GM18520 (cell line): ENCODE measurements around the gene EFR3B.
"Not testable (repeated sequence)": the region's sequence is repeated elsewhere in the genome, so short reads cannot be mapped to it uniquely, and the experiment has no call there.

ENCODE experiments used
- ATAC-seq: cut with Tn5 transposase; IDR thresholded peaks from one replicate; pipeline ENCODE4 v1.9.1; 2021; ENCODE audit not compliant: unreplicated experiment

Gene EFR3B

DNA sequence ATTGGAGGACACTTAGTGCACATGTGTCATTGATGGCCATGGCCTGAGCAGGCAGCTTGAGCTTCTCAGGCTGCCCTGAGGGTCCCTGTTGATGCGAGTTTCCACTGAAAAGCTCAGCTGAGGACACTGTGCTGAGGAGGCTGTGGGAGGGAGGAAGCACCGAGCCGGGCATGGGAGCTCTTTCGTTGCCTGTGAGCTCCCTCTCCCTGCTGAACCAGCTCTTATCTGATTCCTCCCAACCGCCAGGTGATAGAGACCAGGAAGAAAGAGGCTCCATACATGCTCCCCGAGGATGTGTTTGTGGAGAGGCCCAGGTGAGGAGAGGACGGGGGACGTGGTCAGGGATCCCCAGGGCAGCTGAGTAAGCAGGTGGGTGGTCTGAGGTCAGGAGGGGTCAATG is 99.2 kb downstream of the EFR3B start:
- no peak for ATAC-seq

DNA sequence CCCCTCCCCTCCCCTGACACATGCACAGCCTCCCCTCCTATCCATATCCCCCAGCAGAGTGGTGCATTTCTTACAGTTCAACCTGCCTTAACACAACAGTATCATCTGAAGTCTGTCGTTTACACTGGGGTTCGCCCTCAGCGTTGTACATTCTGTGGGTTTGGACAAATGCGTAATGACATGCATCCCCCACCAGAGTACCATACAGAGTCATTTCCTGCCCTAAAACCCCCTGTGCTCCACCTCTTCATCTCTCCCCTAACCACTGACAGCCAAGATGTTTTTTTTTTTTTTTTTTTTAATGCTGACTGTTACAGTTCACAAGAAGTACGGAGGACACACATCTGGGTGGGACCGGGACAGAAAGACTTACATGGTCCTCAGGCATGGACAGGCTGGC is 103.9 kb downstream of the EFR3B start:
- no peak for ATAC-seq

DNA sequence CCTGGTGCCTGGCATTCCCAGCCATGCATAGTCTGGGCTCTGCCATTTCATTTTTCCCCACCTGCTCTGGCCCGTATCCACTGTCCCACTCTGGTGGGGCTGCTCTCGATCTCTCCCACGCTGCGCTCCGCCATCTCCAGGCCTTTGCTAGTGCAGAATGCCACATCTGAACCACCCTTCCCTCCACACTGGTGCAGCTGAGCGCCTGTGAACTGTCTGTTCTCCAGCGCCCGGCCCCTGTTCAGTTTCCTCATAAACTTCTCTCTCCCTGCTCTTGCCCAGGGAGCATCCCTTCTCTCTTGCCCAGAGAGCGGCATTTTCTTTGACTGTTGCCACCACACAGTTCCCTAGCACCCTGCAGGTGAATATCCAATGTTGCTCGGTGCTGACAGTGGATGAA is 105.0 kb downstream of the EFR3B start:
- ATAC-seq, result no peak

DNA sequence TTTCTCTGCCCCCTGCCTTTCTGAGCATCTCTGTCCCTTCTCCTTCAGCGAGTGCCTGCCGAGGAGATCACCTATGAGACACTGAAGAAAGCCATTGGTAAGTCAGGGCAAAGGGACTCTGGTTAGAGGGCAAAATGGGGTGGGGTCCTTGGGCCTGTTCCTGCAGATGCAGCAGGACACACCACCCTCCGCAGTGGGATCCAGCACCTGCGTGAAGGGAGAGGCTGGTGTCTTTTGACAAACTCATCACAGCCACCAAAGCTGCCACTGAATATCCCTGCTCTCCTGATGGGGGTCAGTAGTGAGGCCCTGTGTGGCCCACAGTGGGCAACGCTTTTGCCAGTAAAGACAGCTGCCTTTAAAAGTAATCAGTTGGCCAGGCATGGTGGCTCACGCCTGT is 107.8 kb downstream of the EFR3B start:
- ATAC-seq, result no peak

DNA sequence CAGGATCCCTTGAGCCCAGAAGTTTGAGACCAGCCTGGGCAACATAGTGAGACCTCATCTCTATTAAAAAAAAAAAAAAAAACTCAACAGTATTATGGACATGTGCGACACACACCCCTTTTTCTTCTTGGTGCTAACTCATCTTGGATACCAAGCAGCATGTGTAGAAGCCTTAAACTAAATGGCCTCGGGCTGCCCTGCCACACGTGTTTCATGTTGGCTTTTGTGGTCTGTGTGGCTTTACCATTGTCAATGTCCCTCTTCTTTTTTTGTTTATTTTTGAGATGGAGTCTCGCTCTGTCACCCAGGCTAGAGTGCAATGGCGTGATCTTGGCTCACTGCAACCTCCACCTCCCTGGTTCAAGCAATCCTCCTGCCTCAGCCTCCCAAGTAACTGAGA is 109.1 kb downstream of the EFR3B start:
- not testable (repeated sequence) for ATAC-seq

DNA sequence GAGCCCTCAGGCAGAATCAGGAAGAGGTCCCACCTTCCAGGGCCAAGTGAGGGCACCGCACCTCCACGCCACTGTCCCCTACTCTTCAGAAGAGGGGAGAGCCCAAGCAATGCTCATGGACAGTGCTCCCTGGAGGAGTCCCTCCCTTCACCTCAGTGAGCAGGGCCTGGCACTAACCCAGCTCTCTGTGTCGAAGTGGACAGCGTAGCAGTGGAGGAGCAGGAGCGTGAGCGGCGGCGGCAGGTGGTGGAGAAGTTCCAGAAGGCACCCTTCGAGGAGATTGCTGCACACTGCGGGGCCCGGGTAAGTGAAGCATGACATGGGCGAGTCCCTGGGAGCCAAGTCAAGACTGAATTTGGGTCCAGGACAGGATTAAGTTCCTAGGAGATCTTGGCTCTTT is 109.8 kb downstream of the EFR3B start:
- no peak for ATAC-seq

DNA sequence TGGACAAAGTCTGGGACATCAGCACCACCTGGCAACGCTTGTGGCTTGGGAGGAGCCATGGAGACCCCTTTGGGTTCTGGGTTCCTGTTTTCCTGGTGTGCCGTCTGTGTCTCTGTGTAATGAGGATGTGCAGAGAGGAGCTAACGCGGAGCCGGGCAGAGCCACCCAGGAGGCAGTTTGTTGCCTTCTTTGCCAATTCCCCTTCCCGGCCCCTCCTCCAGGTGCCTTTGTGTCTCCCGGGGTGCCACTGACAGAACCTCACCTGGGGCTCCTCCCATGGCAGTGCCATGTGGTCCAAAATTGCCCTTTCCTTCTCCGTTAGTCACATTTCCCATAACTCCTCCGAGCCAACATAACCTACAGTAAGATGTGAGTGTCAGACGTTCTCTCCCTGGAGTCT is 113.5 kb downstream of the EFR3B start:
- no peak for ATAC-seq

DNA sequence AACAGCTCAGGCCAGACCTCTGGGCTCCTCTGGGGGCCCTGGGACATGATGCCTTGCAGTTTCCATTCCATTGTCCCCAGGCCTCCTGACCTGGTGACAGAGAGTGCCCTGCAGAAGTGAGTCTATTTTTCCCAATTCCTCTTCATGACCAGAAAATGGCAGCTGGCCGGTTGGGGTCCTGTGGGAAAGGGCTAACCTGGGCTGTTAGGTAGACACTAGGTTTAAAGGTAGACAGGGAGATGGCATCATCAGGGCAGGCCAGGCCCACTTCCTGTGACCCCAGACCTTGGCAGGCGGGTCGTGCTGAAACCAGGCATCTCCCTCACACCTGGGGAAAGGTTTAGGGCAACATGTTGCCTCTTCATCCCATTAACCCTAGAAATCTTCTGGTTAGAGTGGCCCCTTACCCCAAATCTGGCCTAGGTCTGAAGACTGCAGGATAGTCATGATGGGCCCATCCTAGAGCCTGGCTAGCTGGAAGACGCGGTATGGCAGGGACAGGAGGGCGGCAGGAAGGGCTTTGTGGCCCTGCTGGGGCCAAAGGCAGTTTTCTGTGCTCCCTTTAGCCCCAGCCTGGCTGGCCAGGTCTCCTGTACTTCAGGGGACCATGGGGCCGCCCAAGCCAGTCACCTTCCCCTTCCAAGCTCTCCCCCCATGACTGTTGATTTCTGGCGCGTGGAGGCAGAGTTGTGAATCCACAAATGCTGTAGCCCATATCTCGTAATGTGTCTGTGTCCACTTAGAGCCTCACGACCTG is 116.4 kb downstream of the EFR3B start:
- ATAC-seq, result no peak

DNA sequence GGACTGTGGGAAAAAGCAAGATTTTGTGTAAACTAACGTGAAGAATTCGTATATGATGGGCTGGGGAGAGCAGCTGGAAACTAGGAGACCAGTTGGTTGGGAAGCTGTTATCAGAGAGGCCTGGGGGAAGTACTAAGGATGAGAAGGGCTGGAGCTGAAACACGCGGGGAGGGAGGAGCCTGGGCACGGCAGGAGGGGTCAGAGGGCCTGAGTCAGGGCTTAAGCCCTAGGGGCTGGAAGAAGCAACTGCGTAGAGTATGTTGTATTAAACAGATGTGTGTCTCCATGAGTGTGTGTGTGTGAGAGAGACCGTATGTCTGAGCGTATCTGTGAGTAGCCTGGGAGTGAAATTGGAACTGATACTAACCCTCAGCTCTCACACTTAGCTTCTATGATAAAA is 118.1 kb downstream of the EFR3B start:
- ATAC-seq, result no peak

DNA sequence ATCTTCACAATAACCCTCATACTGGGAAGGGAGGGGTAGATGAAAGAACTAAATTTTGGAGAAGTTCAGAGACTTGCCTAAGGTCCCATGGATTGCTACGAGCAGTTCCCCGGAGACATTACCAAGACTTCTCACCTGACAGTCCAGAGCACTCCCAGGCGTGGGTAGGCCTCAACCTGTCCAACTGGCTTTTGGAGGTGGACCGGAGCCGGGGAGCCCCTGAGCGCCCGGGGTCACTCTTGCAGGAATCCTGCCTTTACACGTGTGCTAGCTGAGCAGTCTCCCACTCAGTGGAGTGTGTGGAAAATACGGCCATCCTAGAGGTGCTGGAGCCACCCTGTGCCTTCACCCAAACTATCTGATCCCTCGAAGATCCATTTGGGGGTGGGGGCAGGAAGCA is 118.5 kb downstream of the EFR3B start:
- no peak for ATAC-seq

DNA sequence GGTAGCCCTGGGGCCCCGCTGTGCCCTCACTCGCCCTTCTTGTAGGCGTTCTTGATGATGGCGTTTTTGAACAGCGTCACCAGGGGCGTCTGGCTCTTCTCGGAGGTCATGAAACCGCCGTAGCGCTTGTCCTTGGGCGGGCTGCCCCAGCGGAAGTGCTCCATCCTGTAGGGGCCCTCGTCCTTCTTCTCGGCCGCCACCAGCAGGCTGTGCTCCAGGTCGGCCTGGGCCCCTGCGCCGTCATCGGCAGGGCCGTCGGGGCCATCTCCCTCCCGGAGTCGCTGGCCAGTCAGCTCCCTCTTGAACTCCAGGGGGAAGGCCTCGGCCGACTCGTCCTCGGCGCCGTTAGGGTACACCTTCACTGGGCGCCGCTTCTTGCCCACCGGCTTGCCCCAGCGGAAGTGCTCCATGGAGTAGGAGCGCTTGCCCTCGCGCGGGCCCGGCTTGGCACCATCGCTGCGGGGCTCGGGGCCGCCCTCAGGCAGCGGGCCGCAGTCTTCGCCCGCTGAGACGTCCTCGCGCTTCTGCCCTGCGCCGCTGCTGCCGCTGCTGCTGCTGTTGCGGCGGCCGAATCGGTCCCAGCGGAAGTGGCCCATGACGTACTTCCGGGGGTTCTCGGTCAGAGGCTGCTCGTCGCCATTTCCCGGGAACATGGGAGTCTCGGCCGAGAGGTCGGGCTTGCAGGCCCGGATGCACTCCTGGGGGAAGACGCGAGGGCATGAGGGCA is 119.3 kb downstream of the EFR3B start:
- ATAC-seq, result no peak

DNA sequence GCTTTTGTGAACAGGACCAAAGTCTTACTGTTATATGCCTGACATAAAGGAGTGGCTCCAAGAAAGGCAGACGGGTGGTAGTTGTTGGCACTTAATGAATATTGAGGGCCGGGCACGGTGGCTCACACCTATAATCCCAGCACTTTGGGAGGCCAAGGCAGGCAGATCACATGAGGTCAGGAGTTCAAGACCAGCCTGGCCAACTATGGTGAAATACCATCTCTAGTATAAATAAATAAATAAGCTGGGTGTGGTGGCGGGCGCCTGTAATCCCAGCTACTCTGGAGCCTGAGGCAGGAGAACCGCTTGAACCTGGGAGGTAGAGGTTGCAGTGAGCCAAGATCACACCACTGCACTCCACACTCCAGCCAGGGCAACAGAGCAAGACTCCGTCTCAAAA is 120.2 kb downstream of the EFR3B start:
- not testable (repeated sequence) for ATAC-seq

DNA sequence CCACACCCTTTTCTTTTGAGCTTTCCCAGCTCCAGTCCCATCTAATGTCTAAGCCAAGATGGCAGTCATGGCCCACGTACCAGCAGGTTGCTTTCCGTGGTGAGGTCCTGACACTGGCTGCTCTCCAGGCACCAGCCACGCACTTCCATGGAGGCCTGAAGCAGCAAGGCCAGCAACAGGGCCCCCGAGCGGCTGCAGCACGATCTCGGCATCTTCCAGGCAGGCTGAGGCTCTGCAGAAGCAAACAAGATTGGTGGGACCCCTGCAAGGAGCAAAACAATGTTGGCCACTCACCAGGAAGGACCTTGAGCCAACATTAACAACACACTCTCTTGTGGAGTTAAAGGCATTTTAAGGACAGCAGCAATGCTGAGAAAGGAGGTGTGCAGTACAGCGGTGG is 122.7 kb downstream of the EFR3B start:
- no peak for ATAC-seq

DNA sequence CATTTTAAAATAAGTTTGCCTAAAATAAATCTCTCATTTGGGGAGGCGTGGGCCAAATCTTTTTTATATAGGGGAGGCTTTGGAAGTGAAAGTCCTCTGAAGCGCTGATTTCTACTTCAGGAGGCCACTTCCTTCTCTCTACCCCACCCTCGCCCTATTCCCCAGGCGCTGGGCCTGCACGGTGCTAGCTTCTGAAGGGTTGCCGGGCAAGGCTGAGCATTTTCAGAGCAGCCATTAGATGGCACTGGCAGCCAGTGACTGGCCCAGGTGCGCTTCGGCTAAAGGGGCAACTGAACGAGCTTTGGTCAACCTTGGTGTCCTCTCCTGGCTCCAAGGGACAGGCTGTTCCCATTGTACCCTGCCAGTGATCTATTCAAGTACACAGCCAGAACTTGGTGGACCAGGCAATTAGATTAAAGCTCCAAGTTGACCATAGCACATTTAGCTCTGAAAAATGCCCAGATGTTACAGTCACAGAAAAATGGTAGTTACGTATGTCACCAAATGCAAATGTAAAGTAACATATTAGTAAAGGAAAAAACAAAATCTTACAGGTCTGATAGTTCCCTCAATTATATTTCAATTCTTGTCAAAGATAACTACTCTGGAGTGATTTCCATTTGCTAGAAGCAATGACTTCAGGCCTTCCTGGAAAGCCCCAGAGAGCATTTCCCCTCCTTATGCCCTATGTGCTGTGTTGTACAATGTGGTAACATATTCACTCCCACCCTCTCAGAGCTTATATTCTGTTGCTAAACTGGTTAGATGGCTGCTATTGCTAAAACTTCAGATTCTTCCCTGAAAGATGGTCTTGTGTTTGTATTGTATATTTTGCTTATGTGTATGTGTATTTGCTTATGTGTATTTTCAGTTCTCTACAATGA is 124.4 kb downstream of the EFR3B start:
- peak; percentile 71 for ATAC-seq

DNA sequence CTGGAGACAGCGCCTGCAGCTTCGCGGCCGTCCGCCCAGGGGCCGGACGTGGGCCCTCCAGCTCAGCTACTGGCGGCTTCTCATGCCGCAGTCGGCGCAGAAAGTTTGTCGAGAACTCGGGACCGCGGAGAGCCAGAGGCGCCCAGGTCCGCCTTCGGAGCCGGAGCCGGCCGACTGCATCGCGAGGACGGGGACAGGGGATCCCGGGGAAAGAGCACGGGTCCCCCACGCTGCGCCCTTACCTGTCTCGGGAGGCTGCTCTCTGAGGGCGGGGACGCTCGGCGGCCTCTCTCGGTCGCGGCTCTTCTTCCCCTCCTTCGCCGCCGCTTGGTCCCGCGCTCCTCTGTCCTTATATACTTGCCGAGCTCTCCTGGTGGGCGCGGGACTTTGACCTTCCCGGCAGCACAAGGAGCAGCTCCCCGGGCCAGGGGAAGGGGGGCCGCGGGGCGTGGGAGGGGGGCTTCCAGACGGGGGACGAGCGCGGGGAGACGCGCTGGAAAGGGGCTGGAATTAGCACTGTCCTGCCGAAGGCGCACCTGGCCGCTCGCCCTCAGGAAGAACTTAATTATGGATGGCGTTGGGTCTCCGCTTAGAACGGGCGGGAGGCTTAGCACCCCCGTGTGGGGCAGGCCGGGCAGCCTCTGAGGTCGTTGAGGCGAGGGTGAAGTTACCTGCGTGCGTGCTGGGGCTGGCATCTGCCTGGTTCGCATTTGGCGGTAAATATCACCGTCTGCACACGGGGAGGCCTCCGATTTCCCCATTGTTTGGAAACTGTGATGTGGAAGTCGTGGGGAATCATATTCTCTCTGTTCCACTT is 126.6 kb downstream of the EFR3B start, which contains the start of gene POMC:
Gene POMC, minus strand, starts transcription at position 325 of the 817 bp plus-strand sequence. CDS start 3,808 bp downstream, outside the sequence.
- no peak for ATAC-seq

DNA sequence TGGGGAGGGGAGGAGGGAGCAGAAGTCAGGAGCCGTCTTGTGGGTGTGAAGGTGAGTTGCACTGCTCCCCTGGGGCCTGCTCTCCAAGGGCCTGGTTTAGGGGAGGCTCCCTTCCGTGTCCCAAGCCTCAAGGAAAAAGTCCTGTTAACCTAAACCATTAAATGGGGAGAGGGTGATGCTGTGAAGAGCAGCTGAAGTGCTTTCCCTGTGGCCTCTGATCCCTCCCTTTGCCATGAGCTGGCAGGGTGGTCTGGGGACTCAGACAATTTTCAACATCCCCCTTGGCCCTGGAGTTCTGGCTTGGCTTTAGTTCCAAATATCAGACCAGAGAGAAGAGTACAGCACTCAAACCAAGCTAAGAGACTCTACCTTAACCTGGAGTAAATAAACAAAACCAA is 127.2 kb downstream of the EFR3B start:
- no peak for ATAC-seq

DNA sequence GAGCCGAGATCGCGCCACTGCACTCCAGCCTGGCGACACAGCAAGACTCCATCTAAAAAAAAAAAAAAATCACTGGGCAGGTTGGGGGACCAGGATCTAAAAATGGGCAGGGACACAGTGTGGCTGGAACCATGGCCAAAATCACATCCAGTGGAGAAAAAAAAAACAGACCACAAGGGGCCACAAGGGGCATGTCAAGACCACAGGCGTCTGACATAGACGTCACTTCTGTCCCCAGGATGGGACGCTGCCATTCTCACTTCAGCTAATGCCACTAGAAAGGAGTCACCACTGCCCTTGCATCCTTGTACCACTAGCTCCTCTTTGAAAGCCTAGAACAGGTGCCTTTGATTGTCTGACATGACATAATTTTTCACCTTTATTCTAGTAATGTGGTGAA is 129.0 kb downstream of the EFR3B start:
- ATAC-seq, result no peak

DNA sequence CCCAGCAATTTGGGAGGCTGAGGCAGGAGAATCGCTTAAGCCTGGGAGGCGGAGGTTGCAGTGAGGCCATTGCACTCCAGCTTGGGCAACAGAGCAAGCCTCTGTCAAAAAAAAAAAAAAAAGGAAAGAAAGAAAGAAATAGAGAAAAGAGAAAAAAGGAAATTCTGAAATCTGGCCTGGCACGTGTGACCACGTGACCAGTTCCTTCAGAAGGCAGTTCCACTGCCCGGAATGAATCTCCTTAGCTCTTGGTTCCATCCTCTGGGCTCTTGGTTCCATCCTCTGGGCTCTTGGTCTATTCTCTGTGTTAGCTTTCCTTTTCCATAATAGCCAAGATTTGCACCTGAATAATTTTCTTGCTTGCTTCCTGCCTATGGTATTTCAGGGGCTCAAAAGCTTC is 131.8 kb downstream of the EFR3B start:
- no peak for ATAC-seq

DNA sequence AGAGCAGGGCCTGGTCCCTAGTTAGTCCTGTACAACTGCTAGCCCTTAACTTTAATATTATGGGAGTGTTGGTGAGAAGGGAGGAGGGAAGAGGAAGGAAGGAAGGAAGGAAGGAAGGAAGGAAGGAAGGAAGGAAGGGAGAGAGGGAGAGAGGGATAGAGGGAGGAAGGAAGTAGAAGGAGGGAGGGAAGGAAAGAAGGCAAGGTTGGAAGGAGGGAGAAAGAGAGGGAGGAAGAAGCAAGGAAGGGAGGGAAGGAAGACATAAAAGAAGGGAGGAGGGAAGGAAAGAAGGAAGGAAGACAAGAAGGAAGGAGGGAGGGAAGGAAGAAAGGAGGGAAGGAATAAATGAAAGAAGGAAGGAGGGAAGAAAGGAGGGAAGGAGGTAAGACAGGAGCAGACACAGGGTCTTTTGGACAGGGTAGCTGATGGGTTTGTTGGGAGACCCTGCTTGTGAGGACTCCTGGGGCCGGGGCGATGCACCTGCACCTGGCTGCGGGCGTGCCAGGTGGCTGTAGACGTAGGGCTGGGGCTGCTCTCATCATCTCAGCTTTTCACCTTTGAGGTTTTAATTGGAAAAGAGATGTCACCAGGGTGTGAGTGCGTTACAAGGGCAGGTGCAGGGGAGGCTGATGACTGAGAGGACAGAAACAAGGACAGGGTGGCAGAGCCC is 132.5 kb downstream of the EFR3B start:
- ATAC-seq, result no peak

DNA sequence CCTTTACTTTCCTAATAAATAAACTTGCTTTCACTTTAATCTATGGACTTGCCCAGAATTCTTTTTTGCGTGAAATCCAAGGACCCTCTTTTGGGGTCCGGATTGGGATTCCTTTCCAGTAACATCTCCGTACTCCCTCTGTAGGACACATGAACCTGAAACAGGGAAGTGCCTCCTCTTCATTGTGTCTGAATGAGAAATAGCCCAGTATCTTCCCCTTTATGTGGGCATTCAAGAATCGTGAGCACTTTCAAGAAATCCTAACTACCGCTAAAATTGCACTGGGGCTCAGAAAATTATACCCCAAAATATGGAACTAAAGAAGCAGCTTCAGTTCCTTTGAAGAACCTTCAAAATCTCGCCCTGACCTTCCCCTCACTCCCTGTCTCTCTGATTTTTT is 134.3 kb downstream of the EFR3B start:
- no peak for ATAC-seq
